HepG2 (cell line): ENCODE measurements around the gene POGLUT2. TPM values are rescaled to one million over a fixed set of nuclear protein-coding genes. Genes with fewer than 3 reads are reported as not detected.

Experiments
- ARNT2 ChIP-seq: sonication (generic); formaldehyde crosslinking; IDR thresholded peaks from 2 replicates; pipeline ENCODE4 v1.8.0; 2022; ENCODE audit warnings: mild to moderate bottlenecking, low read depth, missing genetic modification reagents, moderate library complexity
- DMAP1 ChIP-seq: IDR thresholded peaks from 2 replicates; pipeline ENCODE4 v1.6.1; 2016
- FIP1L1 ChIP-seq: fragments of 200-400 bp; formaldehyde crosslinking; IDR thresholded peaks from 2 replicates; pipeline ENCODE4 v1.6.1; 2018; ENCODE audit warnings: low read depth, mild to moderate bottlenecking, low read length, moderate library complexity, borderline replicate concordance; ENCODE audit not compliant: insufficient read depth
- HNRNPK ChIP-seq: fragments of 200-400 bp; formaldehyde crosslinking; IDR thresholded peaks from 2 replicates; pipeline ENCODE4 v1.6.1; 2018; ENCODE audit warnings: low read length, low read depth, moderate library complexity, mild to moderate bottlenecking; ENCODE audit not compliant: poor library complexity, severe bottlenecking
- KDM6A ChIP-seq: IDR thresholded peaks from 2 replicates; pipeline ENCODE4 v1.6.1; 2016; ENCODE audit warnings: low read depth
- REPIN1 ChIP-seq: sonication (generic); formaldehyde crosslinking; IDR thresholded peaks from 2 replicates; pipeline ENCODE4 v1.8.0; 2022; ENCODE audit warnings: missing genetic modification reagents, low read depth, mild to moderate bottlenecking, borderline replicate concordance
- RFXANK ChIP-seq: IDR thresholded peaks from 2 replicates; pipeline ENCODE4 v1.6.1; 2016
- SATB2 ChIP-seq: sonication (generic); formaldehyde crosslinking; IDR thresholded peaks from 2 replicates; pipeline ENCODE4 v1.5.0; 2020; ENCODE audit warnings: missing genetic modification reagents
- SIN3A ChIP-seq: IDR thresholded peaks from 2 replicates; pipeline ENCODE4 v1.6.1; 2011; ENCODE audit warnings: low read depth, mild to moderate bottlenecking, control low read depth, low read length, borderline replicate concordance
- ZBTB20 ChIP-seq: sonication (generic); formaldehyde crosslinking; IDR thresholded peaks from 2 replicates; pipeline ENCODE4 v1.8.1; 2023; ENCODE audit warnings: missing genetic modification reagents, low read depth, mild to moderate bottlenecking, borderline replicate concordance
- ZBTB7B ChIP-seq: sonication (generic); formaldehyde crosslinking; IDR thresholded peaks from 2 replicates; pipeline ENCODE4 v1.4.0; 2020; ENCODE audit warnings: missing genetic modification reagents
- ZNF329 ChIP-seq: sonication (generic); formaldehyde crosslinking; IDR thresholded peaks from 2 replicates; pipeline ENCODE4 v1.9.0; 2021; ENCODE audit warnings: low read depth, mild to moderate bottlenecking, missing genetic modification reagents
- ZNF660 ChIP-seq: sonication (generic); formaldehyde crosslinking; IDR thresholded peaks from 2 replicates; pipeline ENCODE4 v1.5.1; 2020; ENCODE audit warnings: mild to moderate bottlenecking, low read depth, missing genetic modification reagents, borderline replicate concordance
- ZNF782 ChIP-seq: sonication (generic); formaldehyde crosslinking; IDR thresholded peaks from 2 replicates; pipeline ENCODE4 v1.4.0; 2020; ENCODE audit warnings: missing genetic modification reagents, mild to moderate bottlenecking, borderline replicate concordance
- ZNF891 ChIP-seq: sonication (generic); formaldehyde crosslinking; IDR thresholded peaks from 2 replicates; pipeline ENCODE4 v1.5.0; 2020; ENCODE audit warnings: mild to moderate bottlenecking, missing genetic modification reagents
- polyA plus RNA-seq, 8 experiments: library from polyadenylated mRNA; depleted of rRNA in 3 of 8; stranded (reverse) in 7 of 8; unstranded in 1 of 8; fragments of >200 nt; fragmentation: Illumina TruSeq in 4 of 8; extraction: Trizol in 4 of 8; gene quantifications; 2 replicates each; pipeline versions ENCODE4 v1.2.1 to v1.2.3, GENCODE V29; 2011 to 2016; ENCODE audit warnings: low read depth in 4 of 8, missing spikeins in 1 of 8, mixed read lengths in 1 of 8; ENCODE audit not compliant: insufficient read depth in 1 of 8
- total RNA-seq, 5 experiments: library from RNA; depleted of rRNA; stranded (reverse); fragments of >200 nt; fragmentation: Illumina TruSeq; extraction: Trizol; gene quantifications; 2 replicates each; pipeline ENCODE4 v1.2.3, GENCODE V29; 2016; ENCODE audit warnings: low read depth in 1 of 5
- TF ChIP-seq, protein P1 (sequence below): sonication (generic); formaldehyde crosslinking; IDR thresholded peaks from 2 replicates; pipeline ENCODE4 v1.4.0; 2020; ENCODE audit warnings: missing genetic modification reagents
- TF ChIP-seq, protein P2 (sequence below): sonication (generic); formaldehyde crosslinking; IDR thresholded peaks from 2 replicates; pipeline ENCODE4 v1.4.0; 2020; ENCODE audit warnings: missing genetic modification reagents, borderline replicate concordance
- TF ChIP-seq, protein P3 (sequence below): sonication (generic); formaldehyde crosslinking; conservative IDR thresholded peaks from 2 replicates; pipeline ENCODE4 v1.8.0; 2022; ENCODE audit warnings: mild to moderate bottlenecking, moderate library complexity, missing genetic modification reagents

POGLUT2 gene
- total and polyA plus RNA-seq, 2 of the 13 experiments (the other 11 are each of a cell fraction or from before 2014, with no cell fraction given) = 18.0 to 26.1 TPM

DNA sequence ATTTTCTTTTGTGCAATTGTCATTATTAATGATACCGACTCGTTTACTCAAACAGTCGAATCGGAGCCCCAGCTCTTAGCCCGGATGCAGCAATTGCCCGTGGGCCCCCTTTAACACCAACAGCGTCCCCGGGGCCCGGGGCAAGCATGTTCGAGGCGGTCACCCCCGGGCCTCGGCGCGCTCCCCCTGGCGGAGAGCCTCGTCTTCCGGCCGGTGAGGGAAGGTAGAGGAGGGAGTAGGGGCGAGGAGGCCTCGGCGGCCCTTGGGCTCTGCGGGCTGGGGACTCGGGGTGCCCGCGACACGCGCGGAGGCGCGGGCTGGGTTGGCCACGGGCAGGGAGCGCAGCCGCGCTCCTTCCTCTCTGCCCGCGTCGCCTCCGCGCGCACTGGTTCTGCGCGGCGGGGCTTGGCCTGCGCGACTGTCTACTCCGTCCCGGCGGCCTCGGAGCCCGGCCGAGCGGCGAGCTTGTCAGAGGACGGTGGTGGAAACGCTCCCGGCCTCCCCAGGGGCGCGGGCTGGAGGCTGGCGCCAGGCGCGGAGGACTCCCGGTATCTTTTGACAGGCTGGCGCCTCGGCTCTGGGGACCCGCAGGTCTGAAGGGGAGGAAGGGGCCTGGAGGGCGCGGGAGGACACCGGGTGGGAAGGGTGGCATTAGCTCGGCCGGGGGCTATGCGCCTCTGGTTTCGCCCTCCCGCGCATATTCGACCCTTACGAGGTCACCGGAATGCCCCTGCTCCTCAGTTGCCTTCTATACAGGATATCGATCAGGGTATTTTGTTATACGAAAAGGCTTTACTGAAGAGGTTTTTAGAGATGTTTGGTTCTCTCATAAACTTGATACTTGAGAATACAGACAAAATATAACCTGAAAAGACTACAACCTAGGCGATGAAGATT is 1.6 kb upstream of the POGLUT2 start (continued):
- TF ChIP-seq, protein P1, sequence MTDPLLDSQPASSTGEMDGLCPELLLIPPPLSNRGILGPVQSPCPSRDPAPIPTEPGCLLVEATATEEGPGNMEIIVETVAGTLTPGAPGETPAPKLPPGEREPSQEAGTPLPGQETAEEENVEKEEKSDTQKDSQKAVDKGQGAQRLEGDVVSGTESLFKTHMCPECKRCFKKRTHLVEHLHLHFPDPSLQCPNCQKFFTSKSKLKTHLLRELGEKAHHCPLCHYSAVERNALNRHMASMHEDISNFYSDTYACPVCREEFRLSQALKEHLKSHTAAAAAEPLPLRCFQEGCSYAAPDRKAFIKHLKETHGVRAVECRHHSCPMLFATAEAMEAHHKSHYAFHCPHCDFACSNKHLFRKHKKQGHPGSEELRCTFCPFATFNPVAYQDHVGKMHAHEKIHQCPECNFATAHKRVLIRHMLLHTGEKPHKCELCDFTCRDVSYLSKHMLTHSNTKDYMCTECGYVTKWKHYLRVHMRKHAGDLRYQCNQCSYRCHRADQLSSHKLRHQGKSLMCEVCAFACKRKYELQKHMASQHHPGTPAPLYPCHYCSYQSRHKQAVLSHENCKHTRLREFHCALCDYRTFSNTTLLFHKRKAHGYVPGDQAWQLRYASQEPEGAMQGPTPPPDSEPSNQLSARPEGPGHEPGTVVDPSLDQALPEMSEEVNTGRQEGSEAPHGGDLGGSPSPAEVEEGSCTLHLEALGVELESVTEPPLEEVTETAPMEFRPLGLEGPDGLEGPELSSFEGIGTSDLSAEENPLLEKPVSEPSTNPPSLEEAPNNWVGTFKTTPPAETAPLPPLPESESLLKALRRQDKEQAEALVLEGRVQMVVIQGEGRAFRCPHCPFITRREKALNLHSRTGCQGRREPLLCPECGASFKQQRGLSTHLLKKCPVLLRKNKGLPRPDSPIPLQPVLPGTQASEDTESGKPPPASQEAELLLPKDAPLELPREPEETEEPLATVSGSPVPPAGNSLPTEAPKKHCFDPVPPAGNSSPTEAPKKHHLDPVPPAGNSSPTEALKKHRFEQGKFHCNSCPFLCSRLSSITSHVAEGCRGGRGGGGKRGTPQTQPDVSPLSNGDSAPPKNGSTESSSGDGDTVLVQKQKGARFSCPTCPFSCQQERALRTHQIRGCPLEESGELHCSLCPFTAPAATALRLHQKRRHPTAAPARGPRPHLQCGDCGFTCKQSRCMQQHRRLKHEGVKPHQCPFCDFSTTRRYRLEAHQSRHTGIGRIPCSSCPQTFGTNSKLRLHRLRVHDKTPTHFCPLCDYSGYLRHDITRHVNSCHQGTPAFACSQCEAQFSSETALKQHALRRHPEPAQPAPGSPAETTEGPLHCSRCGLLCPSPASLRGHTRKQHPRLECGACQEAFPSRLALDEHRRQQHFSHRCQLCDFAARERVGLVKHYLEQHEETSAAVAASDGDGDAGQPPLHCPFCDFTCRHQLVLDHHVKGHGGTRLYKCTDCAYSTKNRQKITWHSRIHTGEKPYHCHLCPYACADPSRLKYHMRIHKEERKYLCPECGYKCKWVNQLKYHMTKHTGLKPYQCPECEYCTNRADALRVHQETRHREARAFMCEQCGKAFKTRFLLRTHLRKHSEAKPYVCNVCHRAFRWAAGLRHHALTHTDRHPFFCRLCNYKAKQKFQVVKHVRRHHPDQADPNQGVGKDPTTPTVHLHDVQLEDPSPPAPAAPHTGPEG (CRISPR knock-in tag) = peak; percentile 96
- TF ChIP-seq HNRNPK = peak; percentile 59
- TF ChIP-seq DMAP1 = peak; percentile 70
- TF ChIP-seq, protein P2, sequence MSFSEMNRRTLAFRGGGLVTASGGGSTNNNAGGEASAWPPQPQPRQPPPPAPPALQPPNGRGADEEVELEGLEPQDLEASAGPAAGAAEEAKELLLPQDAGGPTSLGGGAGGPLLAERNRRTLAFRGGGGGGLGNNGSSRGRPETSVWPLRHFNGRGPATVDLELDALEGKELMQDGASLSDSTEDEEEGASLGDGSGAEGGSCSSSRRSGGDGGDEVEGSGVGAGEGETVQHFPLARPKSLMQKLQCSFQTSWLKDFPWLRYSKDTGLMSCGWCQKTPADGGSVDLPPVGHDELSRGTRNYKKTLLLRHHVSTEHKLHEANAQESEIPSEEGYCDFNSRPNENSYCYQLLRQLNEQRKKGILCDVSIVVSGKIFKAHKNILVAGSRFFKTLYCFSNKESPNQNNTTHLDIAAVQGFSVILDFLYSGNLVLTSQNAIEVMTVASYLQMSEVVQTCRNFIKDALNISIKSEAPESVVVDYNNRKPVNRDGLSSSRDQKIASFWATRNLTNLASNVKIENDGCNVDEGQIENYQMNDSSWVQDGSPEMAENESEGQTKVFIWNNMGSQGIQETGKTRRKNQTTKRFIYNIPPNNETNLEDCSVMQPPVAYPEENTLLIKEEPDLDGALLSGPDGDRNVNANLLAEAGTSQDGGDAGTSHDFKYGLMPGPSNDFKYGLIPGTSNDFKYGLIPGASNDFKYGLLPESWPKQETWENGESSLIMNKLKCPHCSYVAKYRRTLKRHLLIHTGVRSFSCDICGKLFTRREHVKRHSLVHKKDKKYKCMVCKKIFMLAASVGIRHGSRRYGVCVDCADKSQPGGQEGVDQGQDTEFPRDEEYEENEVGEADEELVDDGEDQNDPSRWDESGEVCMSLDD = peak; percentile 64; the same call in 1 of the 2 replicates
- no peak for TF ChIP-seq RFXANK (CRISPR knock-in tag)
- TF ChIP-seq REPIN1 (CRISPR knock-in tag) = peak; percentile 79; the same call in 1 of the 2 replicates
- TF ChIP-seq ZNF782 (CRISPR knock-in tag) = peak; percentile 46; the same call in 1 of the 2 replicates
- no peak for TF ChIP-seq FIP1L1
- 0 out of 2 replicates have a peak, but pooled peaks have one; percentile 26 for TF ChIP-seq ZNF329 (CRISPR knock-in tag)
- peak; percentile 73; the same call in 1 of the 2 replicates for TF ChIP-seq ARNT2 (CRISPR knock-in tag)
- 0 out of 2 replicates have a peak, but pooled peaks have one; percentile 30 for TF ChIP-seq SIN3A
- TF ChIP-seq KDM6A = no peak
- peak; percentile 82 for TF ChIP-seq ZBTB7B
- TF ChIP-seq, protein P3, sequence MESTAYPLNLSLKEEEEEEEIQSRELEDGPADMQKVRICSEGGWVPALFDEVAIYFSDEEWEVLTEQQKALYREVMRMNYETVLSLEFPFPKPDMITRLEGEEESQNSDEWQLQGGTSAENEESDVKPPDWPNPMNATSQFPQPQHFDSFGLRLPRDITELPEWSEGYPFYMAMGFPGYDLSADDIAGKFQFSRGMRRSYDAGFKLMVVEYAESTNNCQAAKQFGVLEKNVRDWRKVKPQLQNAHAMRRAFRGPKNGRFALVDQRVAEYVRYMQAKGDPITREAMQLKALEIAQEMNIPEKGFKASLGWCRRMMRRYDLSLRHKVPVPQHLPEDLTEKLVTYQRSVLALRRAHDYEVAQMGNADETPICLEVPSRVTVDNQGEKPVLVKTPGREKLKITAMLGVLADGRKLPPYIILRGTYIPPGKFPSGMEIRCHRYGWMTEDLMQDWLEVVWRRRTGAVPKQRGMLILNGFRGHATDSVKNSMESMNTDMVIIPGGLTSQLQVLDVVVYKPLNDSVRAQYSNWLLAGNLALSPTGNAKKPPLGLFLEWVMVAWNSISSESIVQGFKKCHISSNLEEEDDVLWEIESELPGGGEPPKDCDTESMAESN (CRISPR knock-in tag) = peak; percentile 67
- peak; percentile 47; the same call in 1 of the 2 replicates for TF ChIP-seq ZNF891 (CRISPR knock-in tag)
- TF ChIP-seq SATB2 (CRISPR knock-in tag) = peak; percentile 27; the same call in 1 of the 2 replicates
- no peak for TF ChIP-seq ZNF660 (CRISPR knock-in tag)
- peak; percentile 43; the same call in 1 of the 2 replicates for TF ChIP-seq ZBTB20 (CRISPR knock-in tag)
